Esophagus mucosa (tissue), 1 donor: ENCODE measurements around the gene DHRS9. TPM values are rescaled to one million over a fixed set of nuclear protein-coding genes. Genes with fewer than 3 reads are reported as not detected.
A peak's percentile ranks its signal among the peaks of the same experiment; 100 is the strongest.
"Not testable (repeated sequence)": the region's sequence is repeated elsewhere in the genome, so short reads cannot be mapped to it uniquely, and the experiment has no call there.

Experiments used
- ATAC-seq: fragments of 200-7000 bp; cut with Tn5 transposase; one replicate; pipeline ENCODE4 v1.9.1; 2020
- total RNA-seq: library from RNA; stranded (reverse); gene quantifications from one replicate; pipeline ENCODE4 v1.2.4, GENCODE V29; 2023
- donor health status: DM: yes; HTN: yes; CAD: no.

Gene DHRS9
- total RNA-seq, 1 donor from 2014 or later: 23.8 TPM

GRCh38 chr2:169095621-169096105 lies 26.3 kb downstream of the DHRS9 start:
- ATAC-seq: peak; percentile 70

- no peak for ATAC-seq
These were observed 35.5 kb downstream of the DHRS9 start for GRCh38 chr2:169104848-169105247.

DNA sequence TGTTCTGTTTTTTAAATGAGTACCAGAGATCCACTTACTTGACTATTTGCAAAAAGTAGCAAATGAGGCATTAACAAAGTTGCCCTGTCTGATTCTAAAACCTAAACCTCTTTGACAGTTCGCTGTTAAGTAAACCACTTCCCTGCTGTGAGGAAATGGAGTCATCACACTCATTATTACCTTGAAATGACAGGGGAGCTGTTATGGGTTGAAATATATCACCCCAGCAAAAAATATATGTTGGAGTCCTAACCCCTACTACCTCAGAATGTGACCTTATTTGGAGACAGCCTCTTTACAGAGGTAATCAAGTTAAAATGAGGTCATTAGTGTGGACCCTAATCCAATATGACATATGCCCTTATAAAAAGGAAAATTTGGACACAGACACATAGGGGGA lies 36.1 kb downstream of the DHRS9 start:
- no peak for ATAC-seq

DNA sequence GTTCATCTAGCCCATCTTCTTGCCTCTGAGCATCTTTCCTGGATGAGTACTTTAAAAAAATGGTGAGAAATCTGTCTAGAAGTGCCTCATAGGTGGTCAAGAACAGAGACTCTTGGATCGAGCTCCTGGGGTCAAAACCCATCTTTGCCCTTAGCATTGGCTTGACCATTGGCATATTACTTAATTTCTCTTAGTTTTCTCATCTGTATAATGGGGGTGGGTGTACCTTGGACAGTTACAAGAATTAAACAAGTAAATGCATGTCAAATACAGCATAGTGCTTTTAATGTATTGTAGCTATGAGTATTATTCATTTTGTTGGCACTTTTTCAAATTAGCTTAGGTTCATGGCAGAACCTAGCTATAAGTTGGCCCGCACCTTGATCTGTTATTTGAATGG lies 36.8 kb downstream of the DHRS9 start:
- ATAC-seq: no peak

DNA sequence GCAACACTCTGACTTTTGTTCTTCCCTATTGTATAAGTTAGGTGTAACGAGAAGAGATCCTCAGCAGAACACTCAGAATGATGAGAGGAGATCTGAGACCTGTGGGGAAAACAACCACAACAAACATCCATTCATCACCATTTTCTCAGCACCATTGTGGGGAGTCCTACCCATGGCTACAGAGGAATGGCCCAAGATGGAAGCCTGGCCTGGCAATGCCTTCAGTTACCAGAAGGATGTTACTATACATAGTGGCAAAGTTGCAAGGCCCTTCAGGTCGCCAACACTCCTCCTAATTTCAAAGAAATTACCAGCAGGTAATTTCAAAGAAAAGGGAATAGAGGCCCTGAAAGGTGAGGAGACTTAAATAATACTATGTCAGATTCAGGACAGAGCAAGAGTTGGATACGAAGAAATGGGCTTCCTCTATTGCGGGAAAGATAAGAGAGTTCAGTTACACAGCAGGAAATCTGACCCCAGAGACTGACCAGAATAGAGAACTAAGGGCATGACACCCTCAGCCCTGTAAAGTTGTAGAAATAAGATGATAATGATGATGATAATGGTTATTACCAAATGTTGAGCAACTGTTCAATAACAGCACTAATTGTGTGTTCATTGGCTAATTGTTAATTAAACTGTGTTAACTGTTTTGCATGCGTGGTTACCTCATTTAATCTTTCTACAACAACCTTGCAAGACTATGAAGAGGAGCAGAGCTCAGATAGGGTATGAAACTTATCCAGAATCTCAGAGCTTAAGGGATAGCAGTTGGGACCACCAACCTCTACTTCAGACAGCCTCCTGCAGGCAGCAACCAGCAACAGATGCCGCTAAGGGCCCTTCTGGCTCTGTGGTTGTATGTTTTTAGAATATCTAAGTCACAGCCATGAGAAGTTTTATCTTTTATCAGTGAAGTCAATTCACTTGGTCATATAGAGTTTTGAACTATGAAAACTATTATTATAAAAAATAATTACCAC lies 37.5 kb downstream of the DHRS9 start:
- no peak for ATAC-seq

DNA sequence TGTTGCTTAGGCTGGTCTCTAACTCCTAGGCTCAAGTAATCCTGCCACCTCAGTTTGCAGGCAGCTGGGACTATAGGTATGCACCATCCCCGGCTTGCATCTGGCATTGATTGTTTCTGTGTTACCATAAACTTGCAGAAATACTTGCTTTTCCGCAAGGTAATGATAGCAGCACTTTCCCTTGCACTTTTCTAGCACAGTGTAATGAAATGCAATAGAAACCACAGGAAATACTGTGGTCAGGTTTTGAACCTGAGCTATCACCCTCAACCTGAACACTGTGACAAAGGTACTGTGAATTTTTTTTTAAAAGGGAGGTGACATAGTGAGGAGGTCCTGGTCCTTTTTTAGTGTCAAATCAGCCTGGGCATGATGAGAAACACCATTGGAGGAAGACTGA lies 38.3 kb downstream of the DHRS9 start:
- no peak for ATAC-seq

DNA sequence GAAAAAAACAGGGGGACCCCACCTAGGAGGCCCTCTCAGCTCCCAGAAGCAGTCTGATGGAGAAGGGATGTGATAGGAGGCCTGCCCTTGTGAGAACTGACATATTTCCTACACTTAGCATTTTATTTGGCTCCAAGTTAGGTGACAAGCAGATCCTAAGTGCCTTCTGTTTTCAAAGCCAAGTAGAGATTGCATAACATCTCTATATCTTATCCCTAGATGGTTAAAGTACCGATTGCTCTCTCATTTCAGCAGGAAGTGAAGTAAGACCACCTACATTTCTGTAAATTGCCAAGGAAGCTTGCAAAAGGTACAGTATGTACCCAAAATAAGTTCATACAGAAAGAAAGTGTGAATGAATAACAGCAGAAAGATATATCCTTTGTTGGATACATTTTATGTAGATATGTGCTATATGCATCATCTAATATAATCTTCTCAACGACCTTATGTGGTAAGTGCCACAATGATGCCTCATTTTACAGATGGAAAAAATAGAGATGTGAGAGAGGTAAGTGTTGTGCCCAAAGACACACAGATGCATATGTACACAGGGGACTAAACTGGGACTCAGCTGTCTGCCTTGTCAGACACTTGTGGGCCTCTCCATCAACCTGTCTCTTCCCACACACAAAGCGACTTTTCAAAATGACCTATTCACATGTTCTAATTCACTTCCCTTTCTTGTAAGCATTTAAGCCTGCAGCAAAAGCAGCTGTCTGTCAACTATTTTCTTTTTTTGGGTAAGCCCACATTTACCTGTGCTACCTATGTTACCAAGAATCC lies 38.9 kb downstream of the DHRS9 start:
- no peak for ATAC-seq

DNA sequence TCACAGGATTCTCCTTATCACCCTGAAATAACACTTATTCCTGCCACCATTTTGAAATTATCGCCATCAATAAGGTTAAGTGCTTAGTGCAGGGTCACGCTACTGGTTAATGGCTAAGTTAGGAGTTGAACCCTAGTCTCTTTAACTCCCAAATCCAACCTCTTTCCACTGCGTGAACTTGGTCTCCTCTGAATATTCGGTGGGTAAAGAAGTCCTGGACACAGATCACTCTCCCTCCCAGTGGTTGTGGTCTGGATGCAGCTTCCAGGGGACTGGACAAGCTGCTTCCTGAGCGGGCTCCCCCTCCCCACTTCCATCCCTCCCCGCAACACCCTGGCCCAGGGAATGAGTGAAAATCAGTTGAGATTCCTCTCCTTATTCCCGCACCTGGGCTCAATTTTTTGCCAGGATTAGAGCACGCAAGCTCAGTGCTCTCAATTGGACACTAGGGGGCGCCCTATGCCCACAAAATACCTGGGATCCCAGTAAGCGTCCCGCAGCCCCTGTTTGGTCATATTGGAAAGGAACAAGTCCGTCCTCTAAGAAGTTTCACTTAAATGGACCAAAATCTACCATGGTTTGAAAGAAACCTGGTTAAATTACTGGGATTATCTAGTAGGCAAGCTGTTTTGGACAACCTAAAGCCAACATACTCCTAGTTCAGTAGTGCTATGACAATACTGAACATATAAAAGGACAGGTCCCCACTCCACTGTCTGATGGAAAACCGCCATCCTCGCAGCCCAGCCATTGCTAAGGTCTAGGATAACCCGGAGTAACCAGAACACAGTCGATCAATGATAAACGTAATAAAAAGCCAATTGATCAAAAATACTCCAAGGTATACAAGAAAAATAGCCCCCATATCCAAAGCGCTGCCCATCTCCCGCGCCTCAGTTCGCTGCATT lies 40.4 kb downstream of the DHRS9 start:
- ATAC-seq: peak; percentile 82

DNA sequence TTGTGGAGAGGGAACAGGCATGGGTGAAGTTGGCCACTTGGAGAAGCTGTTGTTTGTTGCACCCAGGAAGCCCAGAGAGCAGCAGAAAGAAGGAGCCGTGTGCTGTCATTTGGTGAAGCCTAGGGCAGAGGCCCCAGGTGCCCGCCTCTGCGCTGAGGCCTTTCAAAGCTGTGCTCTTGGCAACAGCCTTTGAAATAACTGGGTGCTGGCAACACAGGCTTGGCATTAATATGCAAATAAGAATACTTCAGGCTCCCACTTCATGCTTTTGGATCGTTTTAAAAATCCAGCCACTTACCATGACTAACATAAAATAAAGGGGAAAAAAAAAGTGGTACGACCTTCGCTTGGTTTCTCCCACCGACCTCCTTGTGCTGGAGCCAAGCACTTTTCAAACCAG lies 41.1 kb downstream of the DHRS9 start:
- ATAC-seq: no peak

GRCh38 chr2:169110916-169111315 lies 41.6 kb downstream of the DHRS9 start:
- ATAC-seq: no peak

DNA sequence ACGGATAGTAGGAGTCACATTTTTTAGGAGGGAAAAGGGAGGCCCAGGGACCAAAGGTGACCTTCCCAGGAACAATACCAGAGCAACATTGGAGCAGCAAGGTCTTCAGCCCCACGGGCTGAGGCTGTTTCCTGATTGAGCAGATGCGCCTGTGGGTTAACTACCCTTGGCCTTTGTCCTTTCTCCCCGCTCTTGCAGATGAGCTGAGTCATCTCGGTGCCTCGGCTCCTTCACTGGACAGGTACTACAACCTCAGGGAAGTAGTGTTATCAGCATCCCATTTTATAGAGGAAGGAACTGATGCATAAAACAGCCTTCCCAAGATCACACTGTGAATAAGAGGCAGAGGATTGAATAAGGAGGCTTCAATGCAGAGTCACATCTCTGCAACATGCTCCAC lies 43.5 kb downstream of the DHRS9 start:
- no peak for ATAC-seq

DNA sequence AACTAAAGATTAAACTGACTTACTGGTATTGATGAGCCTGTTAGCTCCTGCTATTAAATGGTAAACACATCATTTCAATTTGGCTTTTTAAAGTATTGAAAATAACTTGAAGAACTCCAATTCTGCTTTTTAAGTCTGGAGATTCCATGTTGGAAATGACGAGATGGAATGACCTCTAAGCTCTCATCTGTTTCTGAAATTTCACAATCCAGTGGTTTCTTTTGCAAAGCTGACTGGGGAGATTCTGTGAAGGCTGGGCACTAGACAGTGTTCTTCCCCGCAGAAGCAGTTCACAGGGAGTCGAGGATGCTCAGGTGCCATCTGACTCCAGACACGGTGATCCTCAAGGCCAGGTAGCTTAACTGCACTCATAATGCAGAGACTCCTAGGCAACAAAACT lies 44.7 kb downstream of the DHRS9 start:
- no peak for ATAC-seq

GRCh38 chr2:169116327-169116726 lies 47.0 kb downstream of the DHRS9 start:
- ATAC-seq: no peak

DNA sequence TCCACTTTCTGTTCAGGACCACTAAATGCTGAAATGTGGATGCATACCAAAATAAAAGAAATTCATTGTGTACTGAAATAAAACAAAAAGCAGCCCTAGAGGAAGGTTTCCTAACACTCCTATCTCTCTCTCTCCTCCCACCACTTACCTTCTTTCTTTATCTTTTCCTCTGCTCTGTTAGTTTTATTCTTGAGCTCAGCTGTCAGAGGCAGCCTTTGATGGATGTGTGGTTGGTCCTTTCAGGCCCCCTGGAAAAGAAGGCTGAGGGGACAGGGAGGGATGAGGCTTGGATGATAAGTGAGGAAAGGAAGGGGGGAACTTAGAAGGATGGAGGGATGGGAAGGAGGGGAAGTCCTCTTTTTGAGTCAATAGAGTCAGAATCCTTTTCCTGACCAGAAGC lies 47.6 kb downstream of the DHRS9 start:
- no peak for ATAC-seq

DNA sequence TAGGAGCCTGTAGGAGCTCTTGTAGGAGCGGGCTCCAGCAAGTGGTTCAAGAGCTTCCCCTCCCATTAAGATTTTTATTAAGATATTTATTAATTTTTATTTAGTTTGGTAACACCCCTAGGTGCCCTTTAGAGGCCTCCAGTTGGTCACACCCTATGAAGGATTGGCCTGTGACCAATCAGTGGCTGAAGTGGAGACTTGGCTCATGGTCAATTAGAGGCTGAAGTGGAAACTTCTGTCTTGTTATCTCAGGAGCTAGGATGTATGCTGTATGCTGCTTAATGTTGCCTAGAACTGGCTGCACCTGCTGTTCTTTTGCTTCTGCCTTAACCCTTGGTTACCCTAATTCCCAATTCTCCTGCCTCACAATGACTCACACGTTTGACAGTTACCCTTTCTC lies 48.7 kb downstream of the DHRS9 start:
- no peak for ATAC-seq

DNA sequence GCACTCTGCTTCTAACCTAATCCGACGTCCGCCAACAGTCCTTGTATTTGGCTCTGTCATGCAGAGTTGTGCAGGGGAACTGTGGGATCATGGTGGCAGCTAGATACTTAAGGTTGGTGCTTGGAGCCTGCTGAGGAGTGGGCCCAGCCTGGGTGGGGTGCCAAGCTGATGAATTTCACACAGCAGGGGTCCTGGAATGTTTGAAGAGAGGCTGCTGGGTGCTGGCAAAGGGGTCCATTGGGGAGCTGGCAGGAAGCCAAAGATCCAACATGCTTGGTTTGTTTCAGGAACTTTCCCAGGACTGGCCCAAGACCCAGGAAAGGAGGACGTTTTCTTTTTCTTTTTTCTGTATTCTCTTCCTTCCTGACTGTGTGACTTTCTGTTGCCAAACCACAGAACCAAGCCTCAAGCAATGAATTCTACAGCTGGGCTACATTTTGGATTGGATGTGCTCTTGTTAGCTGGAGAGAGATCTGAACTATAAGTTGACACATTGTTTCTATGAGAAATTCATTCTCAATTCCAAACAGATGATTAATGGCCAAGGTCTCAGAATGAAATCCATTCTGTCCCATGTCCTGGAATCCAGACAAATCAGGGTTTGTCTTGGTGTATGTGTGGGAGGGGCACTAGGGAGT lies 49.9 kb downstream of the DHRS9 start:
- ATAC-seq: no peak

GRCh38 chr2:169119851-169120250 lies 50.5 kb downstream of the DHRS9 start:
- ATAC-seq: no peak

DNA sequence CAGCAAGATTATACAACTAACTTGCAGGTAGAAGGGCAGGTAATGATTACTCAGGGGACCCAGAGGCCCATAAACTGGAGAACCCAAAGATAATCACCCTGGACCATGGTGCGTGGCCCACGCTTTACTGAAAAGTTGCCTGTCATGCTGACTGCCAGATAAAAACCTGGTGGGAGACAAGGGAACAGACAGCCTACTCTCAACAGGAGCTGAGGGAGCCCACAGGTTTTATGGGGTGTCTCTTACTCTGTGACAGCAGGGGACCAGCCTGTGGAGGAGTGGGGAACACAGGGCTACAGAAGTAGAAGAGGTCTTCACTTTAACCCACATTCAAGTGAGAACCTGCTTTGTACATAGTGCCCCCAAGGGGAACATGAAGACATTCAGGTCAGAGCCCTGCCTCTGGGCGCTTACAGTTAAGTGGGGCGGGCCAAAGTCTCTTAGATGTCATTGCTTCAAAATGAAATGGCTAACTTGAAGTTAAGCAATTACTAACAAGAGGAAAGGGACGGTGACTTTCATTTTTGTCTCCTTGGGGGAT lies 60.4 kb downstream of the DHRS9 start:
- no peak for ATAC-seq

DNA sequence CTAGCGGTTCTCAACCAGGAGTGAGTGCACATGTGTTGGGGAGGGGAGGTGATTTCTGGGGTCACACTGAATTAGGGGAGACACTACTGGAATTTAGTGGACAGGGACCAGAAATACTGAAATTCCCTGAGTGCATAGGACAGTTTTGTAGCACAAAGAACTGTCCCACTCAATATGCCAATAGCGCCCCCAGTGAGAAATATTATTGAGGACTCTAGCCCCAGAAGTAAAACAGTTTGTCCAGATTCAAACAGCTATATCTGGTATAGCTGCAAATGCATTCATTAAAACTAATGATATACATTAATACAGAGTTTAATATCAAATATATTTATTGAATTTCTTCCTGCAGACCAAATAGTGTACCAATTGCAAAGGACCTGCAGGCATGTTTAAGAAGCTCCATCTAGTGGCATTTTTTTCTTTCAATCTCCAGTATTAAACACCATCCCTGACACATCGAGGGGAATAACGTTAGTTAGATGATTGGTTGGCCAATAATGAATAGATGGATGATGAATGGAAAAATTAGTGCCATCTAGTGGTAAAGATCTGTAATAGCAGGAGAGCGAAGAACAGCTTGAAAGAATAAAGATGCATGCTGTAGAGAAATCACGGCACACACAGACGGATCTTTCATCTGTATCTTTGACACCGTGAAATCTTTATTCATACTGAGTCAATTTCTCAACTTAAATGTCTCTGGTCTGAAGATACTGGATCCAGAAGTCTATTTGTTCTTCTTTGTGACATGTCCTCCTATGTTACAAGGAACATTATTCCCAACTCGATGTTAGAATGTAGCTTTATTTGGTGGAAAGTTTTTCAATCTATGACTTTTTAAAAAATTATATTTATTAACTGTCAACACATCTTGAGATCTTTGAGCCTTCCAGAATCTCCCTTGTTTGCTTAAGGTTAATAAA lies 62.5 kb downstream of the DHRS9 start:
- ATAC-seq: peak; percentile 83

- ATAC-seq: not testable (repeated sequence)
These were observed 64.9 kb downstream of the DHRS9 start for GRCh38 chr2:169134272-169134671.
